Measurements from ENCODE around the gene ATP2C2.

ATP2C2 gene

GRCh38 chr16:84369938-84370627 is 1.7 kb downstream of the ATP2C2 start:
- no peak overlapping the region for H3K4me3 ChIP-seq (ENCODE audit: low read depth, low read length)
- TF ChIP-seq, protein P1, sequence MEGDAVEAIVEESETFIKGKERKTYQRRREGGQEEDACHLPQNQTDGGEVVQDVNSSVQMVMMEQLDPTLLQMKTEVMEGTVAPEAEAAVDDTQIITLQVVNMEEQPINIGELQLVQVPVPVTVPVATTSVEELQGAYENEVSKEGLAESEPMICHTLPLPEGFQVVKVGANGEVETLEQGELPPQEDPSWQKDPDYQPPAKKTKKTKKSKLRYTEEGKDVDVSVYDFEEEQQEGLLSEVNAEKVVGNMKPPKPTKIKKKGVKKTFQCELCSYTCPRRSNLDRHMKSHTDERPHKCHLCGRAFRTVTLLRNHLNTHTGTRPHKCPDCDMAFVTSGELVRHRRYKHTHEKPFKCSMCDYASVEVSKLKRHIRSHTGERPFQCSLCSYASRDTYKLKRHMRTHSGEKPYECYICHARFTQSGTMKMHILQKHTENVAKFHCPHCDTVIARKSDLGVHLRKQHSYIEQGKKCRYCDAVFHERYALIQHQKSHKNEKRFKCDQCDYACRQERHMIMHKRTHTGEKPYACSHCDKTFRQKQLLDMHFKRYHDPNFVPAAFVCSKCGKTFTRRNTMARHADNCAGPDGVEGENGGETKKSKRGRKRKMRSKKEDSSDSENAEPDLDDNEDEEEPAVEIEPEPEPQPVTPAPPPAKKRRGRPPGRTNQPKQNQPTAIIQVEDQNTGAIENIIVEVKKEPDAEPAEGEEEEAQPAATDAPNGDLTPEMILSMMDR (IDR thresholded peaks at IDR 0.05; ENCODE audit: low read depth, low read length): no peak
- in situ Hi-C loops (cut with HindIII; ENCODE audit: low sequenced_read_pairs): no loop called here
- no peak for DNase-seq (ENCODE audit: low read depth, low spot score)

GRCh38 chr16:84370723-84371552 is 2.6 kb downstream of the ATP2C2 start:
- in situ Hi-C loops (cut with HindIII; ENCODE audit: low sequenced_read_pairs): no loop called here
- no peak overlapping the region for H3K4me3 ChIP-seq (ENCODE audit: low read depth, low read length)
- TF ChIP-seq, protein P1 (IDR thresholded peaks at IDR 0.05; ENCODE audit: low read depth, low read length): no peak
- DNase-seq (ENCODE audit: low read depth, low spot score): no peak

- DNase-seq (ENCODE audit: low read depth, low spot score): no peak
- H3K4me3 ChIP-seq (ENCODE audit: low read depth, low read length): no peak overlapping the region
- TF ChIP-seq, protein P1 (IDR thresholded peaks at IDR 0.05; ENCODE audit: low read depth, low read length): no peak
- in situ Hi-C loops (cut with HindIII; ENCODE audit: low sequenced_read_pairs): no loop called here
Measured at GRCh38 chr16:84371553-84371865, 3.2 kb downstream of the ATP2C2 start.

GRCh38 chr16:84373907-84374489 is 5.7 kb downstream of the ATP2C2 start:
- no peak for DNase-seq (ENCODE audit: low read depth, low spot score)
- H3K4me3 ChIP-seq (ENCODE audit: low read depth, low read length): no peak overlapping the region
- TF ChIP-seq, protein P1 (IDR thresholded peaks at IDR 0.05; ENCODE audit: low read depth, low read length): no peak
- in situ Hi-C loops (cut with HindIII; ENCODE audit: low sequenced_read_pairs): no loop called here

DNA sequence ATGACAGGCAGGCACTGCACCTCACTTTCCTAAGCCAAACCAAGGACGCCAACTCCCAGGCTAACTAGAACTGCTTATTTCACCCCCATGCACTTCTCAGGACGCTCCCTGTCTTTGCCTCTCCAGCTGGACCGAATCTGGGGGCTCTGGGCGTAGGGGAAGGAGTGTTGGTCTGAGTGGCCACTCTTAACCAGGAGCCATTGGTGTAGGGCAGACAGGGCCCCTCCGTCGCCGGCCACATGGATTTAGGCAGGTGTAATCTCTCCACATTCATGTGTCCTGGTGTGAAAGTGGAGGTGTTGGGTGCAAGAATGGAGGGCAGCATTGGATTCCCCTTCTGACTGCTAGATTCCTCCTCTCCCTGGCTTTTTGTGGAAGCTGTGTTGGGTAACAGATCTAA is 9.8 kb downstream of the ATP2C2 start:
- in situ Hi-C loops (cut with HindIII; ENCODE audit: low sequenced_read_pairs): no loop called here
- H3K4me3 ChIP-seq (ENCODE audit: low read depth, low read length): no peak overlapping the region
- DNase-seq (ENCODE audit: low read depth, low spot score): no peak
- TF ChIP-seq, protein P1 (IDR thresholded peaks at IDR 0.05; ENCODE audit: low read depth, low read length): no peak

- no peak for DNase-seq (ENCODE audit: low read depth, low spot score)
- TF ChIP-seq, protein P1 (IDR thresholded peaks at IDR 0.05; ENCODE audit: low read depth, low read length): no peak
- H3K4me3 ChIP-seq (ENCODE audit: low read depth, low read length): no peak overlapping the region
- in situ Hi-C loops (cut with HindIII; ENCODE audit: low sequenced_read_pairs): no loop called here
Measured at GRCh38 chr16:84378567-84378966, 10.2 kb downstream of the ATP2C2 start.

Data from astrocyte of the spinal cord (primary cell).